HCT116 (cell line): ENCODE measurements around the gene CFAP74. TPM values are rescaled to one million over a fixed set of nuclear protein-coding genes. Genes with fewer than 3 reads are reported as not detected.

Source experiments
- ATAC-seq: fragments of 200-7000 bp; cut with Tn5 transposase; 2 replicates; pipeline ENCODE4 v1.9.1; 2020; ENCODE audit warnings: mild to moderate bottlenecking, moderate library complexity
- BruUV-seq: library from RNA; stranded (reverse); fragments of 400-500 nt; replicated peaks from 2 replicates; lab custom pipeline; 2021; lab: Mats Ljungman, UMichigan
- CTCF ChIA-PET: fragments of 300-600 bp; sonication (Branson Sonifier 250); formaldehyde crosslinking; loops from one replicate; lab custom pipeline; 2021; ENCODE audit warnings: antibody characterized with exemption; lab: Charles Lee
- POLR2A ChIA-PET: fragments of 300-600, 350-600 bp; sonication (Branson Sonifier 250); formaldehyde crosslinking; loops from one replicate; lab custom pipeline; 2021; ENCODE audit warnings: antibody characterized with exemption; lab: Charles Lee
- RAD21 ChIA-PET, 2 experiments: fragments of 300-600 bp; sonication (Branson Sonifier 250); formaldehyde crosslinking; loops; one replicate each; lab custom pipeline; 2023; ENCODE audit warnings: low total read pairs in 2 of 2; ENCODE audit not compliant: uncharacterized antibody in 2 of 2, unreplicated experiment in 2 of 2, low non-redundant PET in 1 of 2; lab: Charles Lee
- DNase-seq: peaks from one replicate; pipeline ENCODE4 v3.0.0-alpha.2; 2010; ENCODE audit warnings: low read depth, low spot score
- H2AFZ ChIP-seq: fragments of 200-600 bp; shearing (Covaris generic), sonication (generic); 2 replicates; pipeline ENCODE4 v1.6.1; 2017; ENCODE audit warnings: low read depth, mixed run types, mixed read lengths, antibody characterized with exemption, low read length; ENCODE audit not compliant: poor library complexity, severe bottlenecking
- H3K27ac ChIP-seq: 2 replicates; pipeline ENCODE4 v1.5.1; 2012; ENCODE audit warnings: low read depth, low read length
- H3K27me3 ChIP-seq: fragments of 200-600 bp; sonication (generic); 2 replicates; pipeline ENCODE4 v1.6.1; 2016; ENCODE audit warnings: mixed run types, low read length, mixed read lengths; ENCODE audit not compliant: insufficient read depth
- H3K36me3 ChIP-seq, 2 experiments: fragments of 200-500 bp in 1 of 2; fragments of 200-600 bp in 1 of 2; sonication (Bioruptor generic) in 1 of 2; sonication (generic) in 1 of 2; 2 replicates each; pipeline versions ENCODE4 v1.5.1 to v1.6.1; 2014 to 2016; ENCODE audit warnings: low read length in 2 of 2, inconsistent platforms in 1 of 2, mixed read lengths in 1 of 2, mixed run types in 1 of 2; ENCODE audit not compliant: insufficient read depth in 2 of 2, control insufficient read depth in 1 of 2
- H3K4me1 ChIP-seq, 2 experiments: fragments of 200-600 bp in 1 of 2; sonication (generic) in 1 of 2; 2 replicates each; pipeline versions ENCODE4 v1.5.1 to v1.6.1; 2012 to 2017; ENCODE audit warnings: low read length in 2 of 2, inconsistent platforms in 1 of 2, mild to moderate bottlenecking in 1 of 2, mixed read lengths in 1 of 2, mixed run types in 1 of 2, moderate library complexity in 1 of 2; ENCODE audit not compliant: insufficient read depth in 2 of 2, control insufficient read depth in 1 of 2
- H3K4me2 ChIP-seq: fragments of 200-600 bp; sonication (generic); 2 replicates; pipeline ENCODE4 v1.6.1; 2017; ENCODE audit warnings: mixed run types, low read length, mixed read lengths
- H3K4me3 ChIP-seq, 2 experiments: fragments of 200-600 bp in 1 of 2; sonication (generic) in 1 of 2; replicated peaks in 1 of 2; 2 replicates each; pipeline ENCODE4 v1.5.1; 2011 to 2016; ENCODE audit warnings: low read length in 2 of 2, control low read depth in 1 of 2, low read depth in 1 of 2, mild to moderate bottlenecking in 1 of 2, mixed read lengths in 1 of 2, mixed run types in 1 of 2
- H3K79me2 ChIP-seq: fragments of 200-600 bp; sonication (generic); 2 replicates; pipeline ENCODE4 v1.6.1; 2017; ENCODE audit warnings: mild to moderate bottlenecking, mixed run types, low read length, moderate library complexity, mixed read lengths; ENCODE audit not compliant: insufficient read depth
- H3K9ac ChIP-seq: fragments of 200-600 bp; sonication (generic); 2 replicates; pipeline ENCODE4 v1.6.1; 2016; ENCODE audit warnings: low read length, mixed read lengths
- H3K9me2 ChIP-seq: fragments of 200-600 bp; sonication (generic), shearing (Covaris generic); 2 replicates; pipeline ENCODE4 v1.6.1; 2017; ENCODE audit warnings: mixed run types, mild to moderate bottlenecking, moderate library complexity; ENCODE audit not compliant: insufficient read depth
- H3K9me3 ChIP-seq, 2 experiments: fragments of 200-500 bp in 1 of 2; fragments of 200-600 bp in 1 of 2; sonication (Bioruptor generic) in 1 of 2; sonication (generic) in 1 of 2; 2 replicates each; pipeline ENCODE4 v1.6.1; 2014 to 2017; ENCODE audit warnings: low read length in 2 of 2, mixed read lengths in 2 of 2, inconsistent platforms in 1 of 2, low read depth in 1 of 2, mild to moderate bottlenecking in 1 of 2, mixed run types in 1 of 2, moderate library complexity in 1 of 2; ENCODE audit not compliant: control insufficient read depth in 1 of 2, insufficient read depth in 1 of 2
- H4K20me1 ChIP-seq: fragments of 200-600 bp; sonication (generic), shearing (Covaris generic); 2 replicates; pipeline ENCODE4 v1.6.1; 2017; ENCODE audit warnings: mixed run types, mild to moderate bottlenecking, moderate library complexity; ENCODE audit not compliant: insufficient read depth
- CBX3 ChIP-seq: IDR thresholded peaks from 2 replicates; pipeline ENCODE4 v1.6.1; 2012; ENCODE audit warnings: low read depth
- CEBPB ChIP-seq: IDR thresholded peaks from 2 replicates; pipeline ENCODE4 v1.6.1; 2012; ENCODE audit warnings: low read depth
- EGR1 ChIP-seq: IDR thresholded peaks from 2 replicates; pipeline ENCODE4 v1.6.1; 2012; ENCODE audit warnings: low read depth
- ELF1 ChIP-seq: IDR thresholded peaks from 2 replicates; pipeline ENCODE4 v1.6.1; 2012; ENCODE audit warnings: low read depth, borderline replicate concordance
- EZH2phosphoT487 ChIP-seq: fragments of 200-600 bp; IDR thresholded peaks from 2 replicates; pipeline ENCODE4 v1.6.1; 2018; ENCODE audit warnings: antibody characterized with exemption, borderline replicate concordance
- REST ChIP-seq: IDR thresholded peaks from 2 replicates; pipeline ENCODE4 v1.6.1; 2012; ENCODE audit warnings: low read depth
- SP1 ChIP-seq: IDR thresholded peaks from 2 replicates; pipeline ENCODE4 v1.6.1; 2012; ENCODE audit warnings: low read depth
- TCF7L2 ChIP-seq: IDR thresholded peaks from 2 replicates; pipeline ENCODE4 v1.7.0; 2011; ENCODE audit warnings: borderline replicate concordance, inconsistent platforms; ENCODE audit not compliant: insufficient read depth, insufficient read length; ENCODE audit errors: extremely low read depth
- ZFX ChIP-seq: fragments of 450-650 bp; IDR thresholded peaks from 2 replicates; pipeline ENCODE4 v1.6.1; 2017
- intact Hi-C: fragments of 100-400 bp; cut with micrococcal nuclease; formaldehyde crosslinking; loops from 2 replicates; pipeline ENCODE4 v1.10.0; 2022
- total RNA-seq: library from RNA; stranded (reverse); gene quantifications from one replicate; pipeline ENCODE4 v1.2.1, GENCODE V29; 2021; ENCODE audit not compliant: unreplicated experiment

Gene CFAP74
- total RNA-seq, 1 experiment from 2014 or later = 4.9 TPM

DNA sequence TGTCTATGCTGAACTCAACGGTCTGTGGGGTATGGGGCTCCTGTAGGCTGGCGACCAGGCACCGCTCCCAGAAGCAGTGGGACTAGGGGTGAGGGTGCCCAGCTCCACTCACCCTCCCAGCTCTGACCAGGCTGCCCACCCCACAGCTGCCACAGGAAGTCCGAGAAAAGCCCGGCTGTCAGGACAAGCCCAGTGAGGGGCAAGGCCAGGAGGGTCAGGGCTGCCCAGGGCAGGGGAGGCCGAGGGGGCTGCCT is 81.0 kb downstream of the CFAP74 start (continued):
- no peak for TF ChIP-seq TCF7L2
- no peak for TF ChIP-seq CBX3
- no peak for TF ChIP-seq ELF1
- no peak for TF ChIP-seq SP1
- TF ChIP-seq EGR1 = no peak
- no peak for TF ChIP-seq CEBPB
- TF ChIP-seq ZFX = no peak
- TF ChIP-seq, all 23 proteins: peak for 0

DNA sequence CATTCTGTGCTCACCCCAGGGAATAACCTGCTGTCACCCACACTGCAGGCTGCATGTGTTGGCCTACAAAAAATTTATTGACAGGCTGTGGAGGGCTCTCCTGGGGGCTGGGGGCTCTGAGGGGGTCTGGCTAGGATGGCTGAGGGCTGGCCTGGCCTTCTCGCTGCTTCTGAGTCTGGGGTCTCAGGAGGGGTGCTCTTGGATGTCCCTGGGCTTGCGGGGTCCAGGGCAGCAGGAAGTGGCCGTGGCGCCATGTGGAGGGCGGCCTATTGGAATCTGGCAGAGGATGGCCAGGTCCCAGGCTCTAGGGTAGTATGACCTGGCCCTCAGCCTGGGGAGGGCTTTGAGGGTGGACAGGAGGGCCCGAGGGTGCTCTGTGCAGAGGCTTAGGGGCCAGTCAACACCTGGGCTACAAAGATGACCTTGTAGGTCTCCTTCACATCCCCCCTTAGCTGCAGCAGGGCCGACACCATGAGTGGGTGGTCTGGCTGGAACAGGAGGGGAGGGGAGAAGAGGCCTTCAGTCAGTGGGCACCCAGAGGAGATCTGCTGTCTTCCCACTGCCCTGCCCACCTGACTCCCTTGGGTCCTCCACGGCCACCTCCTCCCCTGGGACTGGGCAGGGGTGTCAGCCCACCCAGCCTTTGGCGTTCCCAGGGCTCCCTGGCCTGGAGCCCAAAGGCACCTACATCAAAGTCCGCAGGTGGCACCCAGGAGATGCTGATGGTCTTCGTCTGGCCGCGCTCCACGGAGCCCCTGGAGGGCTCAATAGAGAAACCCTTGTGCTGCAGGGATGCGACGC is 81.5 kb downstream of the CFAP74 start:
- ATAC-seq (no peak), DNase-seq (no peak)
- Histone ChIP-seq H3K27me3 (no peaks in the 10 kb centered on the region), H3K9me2 (no peaks in the 10 kb centered on the region), H3K4me1 (peaks cover 11 to 29% of the 10 kb centered on the region in 2 experiments), H3K4me2 (no peak overlapping the region), H4K20me1 (no peaks in the 10 kb centered on the region), H3K9me3 (no peaks in the 10 kb centered on the region), H3K36me3 (no peaks in the 10 kb centered on the region), H2AFZ (no peak overlapping the region), H3K4me3 (no peak overlapping the region), H3K9ac (no peak overlapping the region), H3K27ac (no peak overlapping the region)
- CTCF ChIA-PET = no interaction called here
- RAD21 ChIA-PET = no interaction called here
- no TSS peak for BruUV-seq
- intact Hi-C loops = no loop called here
- TF ChIP-seq ZFX = no peak
- TF ChIP-seq EZH2phosphoT487 = no peak
- no peak for TF ChIP-seq TCF7L2
- no peak for TF ChIP-seq CEBPB
- no peak for TF ChIP-seq REST
- TF ChIP-seq, all 23 proteins: peak for 0
- H3K79me2 ChIP-seq = 0 out of 2 replicates have a peak, but pooled peaks cover 8% of the 10 kb centered on the region
- POLR2A ChIA-PET = no interaction called here
